ENCODE data around the gene DDX54.

- no peak for TF ChIP-seq CTCF (IDR thresholded peaks at IDR 0.05)
- TF ChIP-seq POLR2AphosphoS5 (IDR thresholded peaks at IDR 0.05): no peak
- no peak for TF ChIP-seq POLR2A (IDR thresholded peaks at IDR 0.05)
- TF ChIP-seq EP300 (IDR thresholded peaks at IDR 0.05): no peak
Measured at GRCh38 chr12:113220593-113221180, 35.4 kb upstream of the DDX54 start.

Measured in sigmoid colon (tissue), 4 donors.